GM18909 (cell line): ENCODE measurements around the gene RBP2.

ENCODE experiments used
- ATAC-seq: cut with Tn5 transposase; IDR thresholded peaks from one replicate; pipeline ENCODE4 v1.9.1; 2021; ENCODE audit warnings: mild to moderate bottlenecking; ENCODE audit not compliant: unreplicated experiment, poor library complexity

Gene RBP2

DNA sequence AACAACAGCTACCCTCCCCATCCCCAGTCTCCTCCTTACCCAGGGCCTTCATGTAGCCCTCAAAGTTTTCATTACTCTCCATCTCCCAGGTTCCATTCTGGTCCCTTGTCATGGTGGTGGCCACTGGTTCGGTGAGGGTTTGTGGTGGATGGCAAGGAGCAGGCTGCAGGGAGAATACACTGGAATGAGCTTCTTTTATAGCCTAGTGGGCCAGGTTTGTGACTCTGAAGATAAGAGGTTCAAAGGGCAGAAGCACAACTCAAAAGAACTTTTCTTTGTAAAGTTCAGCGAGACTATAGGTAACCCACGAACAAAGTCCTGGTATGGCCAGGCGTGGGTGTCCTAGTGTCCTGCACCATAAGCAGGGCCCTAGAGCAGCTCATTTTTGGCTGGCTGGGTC is at the start of gene RBP2:
Gene RBP2 (minus strand): TSS at position 169 of the 400 bp plus-strand sequence. CDS start 57 bp downstream, at position 112.
- no peak for ATAC-seq

GRCh38 chr3:139524841-139525636 is 48.7 kb upstream of the RBP2 start:
- ATAC-seq = no peak

DNA sequence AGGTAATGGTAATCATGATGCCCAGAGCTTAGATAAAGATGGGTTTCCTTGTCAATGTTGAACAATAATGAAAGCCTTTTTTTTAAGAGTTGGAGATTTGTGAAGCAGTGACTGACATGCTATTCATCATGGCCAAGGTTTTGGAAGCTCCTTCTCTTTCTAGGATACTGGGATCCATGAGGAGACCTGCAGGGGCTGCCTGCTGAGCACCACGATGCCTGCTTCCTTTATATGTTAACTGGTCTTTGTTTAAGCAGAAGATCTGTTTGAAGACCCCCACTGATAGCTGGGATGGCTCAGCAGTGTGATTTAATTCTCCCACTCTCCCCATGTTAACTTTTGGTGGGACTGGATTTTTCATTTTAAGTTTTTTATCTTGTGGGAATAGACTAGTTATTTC is 47.4 kb upstream of the RBP2 start:
- no peak for ATAC-seq

DNA sequence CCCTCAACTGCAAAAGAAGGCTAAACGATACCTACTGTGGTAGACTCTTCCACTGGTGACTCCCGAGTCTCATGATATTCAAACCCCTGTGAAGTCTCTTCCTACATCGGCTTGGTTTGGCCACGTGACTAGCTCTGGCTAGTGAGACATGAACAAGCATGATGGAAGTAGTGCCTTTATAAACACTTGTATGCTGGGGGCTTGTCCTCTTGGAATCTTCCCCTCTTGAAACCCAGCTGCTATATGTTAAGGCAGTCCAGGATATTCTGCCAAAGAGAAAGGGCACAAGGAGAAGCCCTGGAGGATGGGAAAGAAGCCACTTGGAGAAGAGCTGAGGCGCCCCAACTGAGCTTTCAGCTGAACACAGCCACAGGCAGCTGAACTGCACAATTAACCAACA is 46.9 kb upstream of the RBP2 start:
- no peak for ATAC-seq

- ATAC-seq = no peak
Measured at GRCh38 chr3:139522421-139522820, 46.1 kb upstream of the RBP2 start.

DNA sequence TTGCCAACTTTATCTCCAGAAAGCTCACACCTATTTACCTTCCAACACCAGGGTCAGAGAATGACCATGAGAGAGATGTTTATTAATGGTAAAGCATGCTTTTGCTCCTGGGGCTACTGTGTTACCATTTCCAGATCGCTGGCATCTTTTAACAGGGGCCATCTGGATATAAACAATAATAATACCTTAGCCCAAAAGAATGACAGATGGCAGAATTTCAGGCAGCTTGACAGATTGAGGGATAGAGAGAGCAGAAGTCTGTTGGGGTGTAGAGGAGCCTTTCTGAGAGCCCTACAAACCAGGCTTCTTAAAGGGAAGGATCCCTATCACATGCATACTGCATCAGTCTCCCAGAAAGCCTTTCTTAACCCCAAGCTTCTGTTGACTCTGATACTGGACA is 45.5 kb upstream of the RBP2 start:
- no peak for ATAC-seq

- no peak for ATAC-seq
Measured at GRCh38 chr3:139521144-139521543, 44.8 kb upstream of the RBP2 start.

DNA sequence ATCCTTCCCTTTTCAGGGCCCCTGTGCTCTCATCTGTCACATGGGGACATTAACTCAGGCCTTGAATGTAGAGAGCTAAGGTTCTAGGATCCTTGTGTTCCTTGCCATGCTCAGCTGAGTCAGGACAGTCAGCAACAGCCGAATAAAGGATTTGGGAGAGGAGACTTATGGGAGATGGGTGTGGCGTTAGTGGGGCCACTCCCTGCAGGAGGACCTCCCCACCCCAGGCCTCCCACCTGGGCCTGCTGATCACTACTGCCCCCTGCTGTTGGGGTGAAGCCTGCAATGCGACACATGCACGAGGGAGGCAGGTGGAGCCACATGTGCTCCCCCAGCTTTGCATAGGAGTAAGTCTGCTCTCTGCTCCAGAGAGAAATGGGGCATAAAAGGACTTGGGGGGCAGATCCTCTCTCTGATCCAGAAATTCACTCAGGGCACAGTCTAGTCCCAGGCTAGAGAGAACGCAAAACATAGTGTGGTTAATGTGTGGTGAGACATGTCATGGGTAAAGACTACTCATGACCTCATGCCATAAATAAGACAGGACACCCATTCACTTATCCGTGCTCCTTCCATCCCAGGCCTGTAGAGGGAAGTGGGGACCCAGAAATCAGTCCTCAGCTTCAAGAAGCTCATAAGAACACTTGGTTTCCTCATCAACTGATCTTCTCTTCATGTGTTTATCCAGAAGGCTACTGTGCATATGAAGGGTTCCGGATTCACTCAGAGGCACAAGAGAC is 43.9 kb upstream of the RBP2 start:
- ATAC-seq = no peak

DNA sequence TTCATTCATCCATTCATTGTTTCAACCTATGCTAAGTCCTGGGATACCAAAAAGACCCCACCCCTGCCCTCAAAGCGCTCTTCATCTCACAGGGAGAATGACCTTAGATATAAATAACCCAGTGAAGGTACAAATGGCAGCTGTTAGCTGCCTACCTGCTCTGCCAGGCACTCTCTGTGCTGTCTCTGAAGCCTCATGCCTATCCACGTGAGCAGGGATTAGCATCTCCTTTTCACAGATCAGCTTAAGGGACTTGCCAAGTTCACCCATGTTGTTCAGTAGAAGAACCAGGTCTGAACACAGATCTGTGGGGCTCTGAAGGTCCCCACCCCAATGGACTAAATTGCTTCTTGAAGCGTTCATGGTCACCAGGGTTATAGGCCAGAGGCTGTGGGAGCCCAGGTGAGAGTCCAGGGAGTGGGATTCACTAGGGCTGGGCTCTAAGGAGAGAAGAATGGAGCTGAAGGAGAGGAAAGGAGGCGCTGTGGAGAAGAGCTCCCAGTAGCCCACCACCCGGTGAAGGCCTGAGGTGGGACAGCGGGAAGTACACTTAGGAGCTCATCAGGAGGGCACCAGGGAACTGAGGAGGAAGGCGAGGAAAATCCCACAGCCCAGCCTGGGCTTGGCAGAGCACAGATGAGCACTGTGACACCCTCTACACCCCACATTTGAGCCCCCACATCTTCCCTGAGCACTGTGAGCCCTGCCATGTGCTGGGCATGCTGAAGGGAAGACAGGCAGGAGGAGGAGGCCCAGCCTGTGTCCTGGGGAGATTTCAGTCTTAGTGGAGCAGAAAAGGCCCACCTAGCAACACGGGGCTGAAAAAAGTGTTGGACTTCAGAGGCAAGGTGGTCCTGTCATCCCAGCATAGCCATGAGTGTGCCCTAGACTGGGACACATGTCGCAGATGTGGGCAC is 42.9 kb upstream of the RBP2 start:
- ATAC-seq = no peak

DNA sequence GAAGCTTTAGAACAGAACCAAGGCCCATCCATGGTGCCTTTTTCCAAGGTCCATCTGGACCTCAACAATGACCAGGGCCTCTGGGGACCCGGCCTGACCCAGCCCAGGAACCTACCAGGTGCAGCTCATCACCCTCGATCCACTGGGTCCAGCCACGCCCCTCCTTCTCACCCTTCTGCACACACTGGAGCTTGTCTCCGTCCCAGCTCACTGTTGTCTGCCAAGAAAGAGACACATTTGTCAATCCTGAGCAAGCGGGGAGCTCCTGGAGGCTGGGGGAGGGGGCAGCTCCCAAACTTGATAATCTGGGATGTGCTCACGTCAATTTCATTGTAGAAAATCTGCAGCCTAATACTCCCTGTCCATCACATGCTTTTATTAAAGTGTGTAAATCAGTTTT is 42.0 kb upstream of the RBP2 start:
- no peak for ATAC-seq

GRCh38 chr3:139517321-139518065 is 41.2 kb upstream of the RBP2 start:
- no peak for ATAC-seq

DNA sequence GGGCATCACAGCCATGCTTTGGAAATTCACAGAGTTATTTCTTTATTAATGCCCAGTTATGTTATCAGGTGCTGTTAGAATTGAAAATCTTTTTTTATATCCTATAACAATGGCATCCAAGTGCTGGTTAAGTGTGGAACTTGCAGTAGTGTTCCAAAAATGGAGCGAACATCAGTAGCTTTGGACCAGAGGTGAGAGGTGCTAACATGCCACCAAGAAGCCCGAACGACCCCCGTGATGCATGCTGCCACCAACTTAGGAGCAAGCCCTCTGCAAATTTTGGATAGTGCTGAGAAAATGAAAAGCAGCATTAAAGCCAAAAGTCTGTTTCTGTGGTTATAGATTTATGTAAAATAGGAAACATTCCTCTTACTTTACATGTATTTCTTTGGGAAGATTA is 38.4 kb upstream of the RBP2 start:
- ATAC-seq = no peak

DNA sequence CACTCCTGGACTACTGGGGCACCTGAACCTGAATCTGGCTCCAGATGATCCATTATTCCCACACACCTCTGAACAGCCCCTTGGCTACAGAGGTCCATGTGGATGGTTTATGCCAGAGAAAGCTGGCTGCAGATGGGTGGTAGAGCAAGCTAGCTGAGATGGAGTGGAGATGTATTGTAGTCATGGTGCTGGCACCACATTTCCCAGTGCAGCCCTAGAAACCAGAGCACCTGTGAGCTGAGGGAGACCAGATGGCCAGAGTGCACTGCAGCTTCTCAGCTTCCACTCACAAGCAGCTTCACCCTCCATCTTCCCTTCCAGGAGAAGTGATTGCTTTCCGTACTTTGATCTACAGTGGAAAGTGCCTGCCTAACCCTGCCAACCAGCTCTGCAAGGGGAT is 33.3 kb upstream of the RBP2 start:
- ATAC-seq = no peak

DNA sequence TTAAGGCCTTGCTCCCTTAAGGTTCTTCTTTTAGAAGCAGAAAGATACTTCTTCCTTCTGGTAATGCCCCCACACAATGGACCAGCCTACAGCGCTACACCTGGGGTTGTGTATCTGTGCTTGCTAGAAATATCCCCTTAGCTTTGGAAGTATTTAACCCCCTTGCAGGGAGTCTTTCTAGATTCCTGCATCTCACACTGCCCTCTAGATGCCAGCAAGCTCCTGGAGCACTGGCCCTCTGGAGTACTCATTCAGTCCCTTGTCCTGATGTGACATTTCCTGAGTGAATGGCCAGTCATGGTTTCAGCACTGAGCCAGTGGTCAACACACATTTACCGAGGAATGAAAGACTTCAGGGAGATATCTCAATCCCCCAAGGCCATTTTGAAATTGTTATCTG is 30.4 kb upstream of the RBP2 start:
- ATAC-seq = no peak

DNA sequence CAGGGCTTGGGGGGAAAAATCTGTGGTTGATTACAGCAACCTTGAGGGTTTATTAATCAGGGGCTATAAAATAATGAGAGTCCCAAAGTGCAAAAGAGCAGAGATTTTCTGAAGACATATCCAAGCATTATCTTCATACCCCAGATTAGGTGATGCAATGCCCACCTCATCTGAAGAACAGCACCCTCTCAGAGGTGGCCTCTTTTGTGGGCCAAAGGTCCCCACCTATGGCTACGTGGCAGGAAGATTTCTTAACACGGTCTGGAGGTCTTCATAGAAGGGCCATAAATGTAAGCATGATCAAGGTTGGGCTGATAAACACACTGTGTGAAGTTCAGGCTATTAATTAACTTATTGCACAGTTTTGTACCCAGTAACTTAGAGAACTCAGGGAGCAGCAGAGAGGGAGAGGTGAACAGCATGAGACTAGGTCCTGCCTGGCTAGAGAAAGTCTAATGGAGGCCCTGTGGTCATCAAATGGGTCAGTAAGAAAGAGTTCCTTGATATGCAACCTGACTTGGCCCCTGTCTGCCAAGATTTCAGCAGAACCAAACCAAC is 29.6 kb upstream of the RBP2 start:
- ATAC-seq = no peak

DNA sequence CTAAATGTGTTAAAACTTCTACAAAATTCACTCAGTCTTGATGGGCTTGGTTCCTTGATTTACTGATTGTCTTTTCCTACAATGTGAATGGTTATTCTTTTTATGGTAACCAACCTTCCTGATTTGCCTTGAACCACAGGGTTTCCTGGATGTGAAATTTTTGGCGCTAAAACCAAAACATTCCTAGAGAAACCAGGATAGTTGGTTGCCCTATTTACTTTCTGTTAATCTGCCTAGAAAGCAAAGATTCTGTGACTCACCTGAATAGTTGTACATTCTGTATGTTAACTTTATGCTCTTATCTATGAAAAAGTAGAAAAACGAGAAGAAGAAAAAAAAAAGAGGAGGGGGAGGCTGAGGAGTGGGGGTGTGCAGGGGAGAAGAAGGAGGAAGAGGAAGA is 23.2 kb upstream of the RBP2 start:
- no peak for ATAC-seq

GRCh38 chr3:139493826-139494385 is 17.6 kb upstream of the RBP2 start:
- no peak for ATAC-seq

DNA sequence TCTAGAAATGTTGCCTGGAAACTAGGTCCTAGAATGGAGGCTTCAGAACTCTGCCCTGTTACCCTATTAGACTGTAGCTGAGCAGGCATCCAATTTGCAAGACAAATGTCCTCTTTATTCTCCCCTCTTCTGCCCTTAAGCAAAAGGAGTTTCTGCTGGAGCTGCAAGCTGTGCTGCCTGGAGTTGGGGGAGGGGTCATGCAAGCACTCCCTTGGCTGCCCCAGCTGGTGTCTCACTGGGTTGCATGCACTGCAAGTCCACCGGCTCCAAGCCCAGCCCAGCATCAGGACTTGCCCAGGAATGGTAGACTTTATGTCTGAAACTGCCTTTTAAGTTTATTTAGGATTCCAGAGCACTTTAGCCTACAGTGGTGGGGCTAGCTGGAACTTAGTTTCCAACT is 15.7 kb upstream of the RBP2 start:
- no peak for ATAC-seq

GRCh38 chr3:139491027-139491700 is 14.8 kb upstream of the RBP2 start:
- ATAC-seq = no peak
